ENCODE measurements around the gene XAB2.

XAB2 gene

DNA sequence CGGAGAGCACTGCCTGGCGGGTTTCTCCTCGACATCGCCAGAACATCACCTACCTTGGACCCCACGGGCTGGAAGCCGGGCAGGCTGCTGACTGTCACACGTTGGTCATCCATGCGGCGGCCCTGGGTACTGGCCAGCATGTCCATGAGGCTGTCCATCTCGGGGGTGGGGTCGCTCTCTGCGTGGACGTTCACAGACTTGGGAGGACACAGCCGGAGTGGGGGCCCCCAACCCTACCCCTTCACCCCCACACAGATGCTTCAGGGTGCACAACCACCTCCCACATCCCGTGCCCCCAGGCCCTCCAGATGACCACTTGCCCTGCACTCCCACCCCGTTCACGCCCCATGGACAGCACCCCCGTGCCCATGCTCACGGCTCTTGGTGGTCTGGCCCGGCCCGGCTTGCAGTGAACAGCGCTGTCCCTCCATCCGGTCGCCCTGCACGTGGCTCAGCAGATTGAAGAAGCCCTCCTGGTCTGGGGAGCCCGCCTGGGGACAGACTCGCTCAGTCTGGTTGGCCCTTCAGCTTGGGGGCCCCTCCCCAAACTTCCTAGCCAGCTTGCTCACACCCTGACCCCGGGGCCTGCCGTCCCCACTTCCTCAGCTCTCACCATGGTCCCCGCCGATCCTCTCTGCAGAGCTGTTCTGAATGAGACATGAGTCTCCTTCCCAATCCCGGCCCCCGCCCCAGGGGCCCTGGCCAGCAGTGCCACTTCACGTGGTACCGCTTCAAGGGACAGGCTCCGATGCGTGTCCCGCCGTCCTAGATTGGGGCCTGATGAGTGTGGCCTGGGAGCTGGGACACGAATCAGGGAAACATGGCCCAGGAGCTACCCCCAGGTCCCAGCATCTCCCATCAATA, 3.2 kb upstream of the XAB2 start:
- DNase-seq (ENCODE audit: low spot score) = no peak

GRCh38 chr19:7631577-7631976, 2.2 kb upstream of the XAB2 start:
- DNase-seq (ENCODE audit: low spot score) = no peak

DNA sequence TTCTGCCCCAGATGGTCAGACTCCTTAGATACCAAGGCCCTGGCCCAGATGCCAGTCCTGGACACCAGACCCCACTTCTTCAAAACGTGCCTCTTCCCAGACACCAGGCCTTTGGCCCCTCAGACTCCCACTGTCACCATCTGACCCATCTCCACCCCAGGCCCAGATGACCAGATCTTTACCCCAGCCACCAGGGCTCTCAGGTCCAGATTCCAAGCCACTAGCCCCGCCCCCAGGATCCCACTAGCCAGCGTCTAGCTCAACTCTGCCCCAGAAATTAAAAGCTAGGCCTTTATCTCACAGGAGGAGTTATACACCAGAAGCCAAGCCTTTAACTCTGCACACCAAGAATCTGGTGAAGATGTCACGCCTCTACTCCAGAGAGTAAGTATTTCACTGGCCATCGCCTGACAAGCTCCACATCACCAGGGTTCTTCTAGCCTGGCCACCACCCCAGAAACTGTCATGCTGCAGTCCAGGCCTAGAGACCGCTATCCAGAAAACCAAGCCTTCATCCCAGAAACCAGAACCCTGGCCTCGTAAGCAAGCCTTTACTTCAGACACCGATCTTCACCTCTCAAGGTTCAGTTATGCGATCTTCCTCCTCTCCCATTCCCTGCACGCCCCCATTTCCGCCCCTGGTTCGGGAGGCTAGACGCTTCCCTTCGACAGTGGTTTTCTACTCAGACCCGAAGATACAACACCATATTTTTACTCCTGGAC, 595 bp downstream of the XAB2 start:
- DNase-seq (ENCODE audit: low spot score) = no peak

DNA sequence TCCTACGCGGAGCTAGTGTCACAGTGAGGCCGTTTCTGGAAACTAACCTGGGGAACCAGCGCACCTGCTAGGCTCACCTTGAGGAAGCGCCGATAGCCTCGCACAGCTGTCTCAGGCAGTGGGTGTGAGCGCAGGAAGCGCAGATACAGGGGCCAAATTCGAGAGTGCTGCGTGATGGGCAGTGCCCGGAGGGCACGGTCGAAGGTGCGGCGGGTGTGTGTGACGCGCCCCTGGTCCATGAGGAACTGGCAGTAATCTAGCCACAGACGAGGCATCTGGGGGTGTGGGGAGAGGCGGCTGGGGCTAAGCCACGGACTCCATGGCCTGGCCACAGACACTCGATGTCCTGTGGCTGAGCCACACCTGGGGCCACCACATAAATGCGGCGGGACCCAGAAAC, 2.2 kb downstream of the XAB2 start:
- DNase-seq (ENCODE audit: low spot score) = no peak

- no peak for DNase-seq (ENCODE audit: low spot score)
Observed at GRCh38 chr19:7625763-7626372, 3.5 kb downstream of the XAB2 start.

DNA sequence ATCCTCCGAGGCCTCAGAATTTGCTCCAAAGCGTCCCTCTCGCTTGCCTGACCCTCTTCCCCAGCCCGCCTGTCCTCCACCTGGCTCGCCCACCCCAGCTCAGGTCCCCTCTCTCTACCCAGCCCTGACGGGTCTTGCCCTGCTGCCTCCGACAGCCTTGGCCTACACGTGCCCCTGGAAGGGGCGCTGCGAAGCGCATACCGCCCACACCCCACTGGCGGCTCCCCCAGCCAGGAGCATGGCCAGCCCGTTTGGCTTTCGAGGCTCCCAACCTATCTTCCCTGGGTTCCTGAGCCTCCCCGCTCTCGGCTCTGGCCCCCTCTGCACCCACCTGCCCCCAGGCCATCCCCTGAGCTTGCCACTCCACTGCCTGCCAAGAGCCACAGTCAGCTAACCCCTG, 4.5 kb downstream of the XAB2 start:
- no peak for DNase-seq (ENCODE audit: low spot score)

DNA sequence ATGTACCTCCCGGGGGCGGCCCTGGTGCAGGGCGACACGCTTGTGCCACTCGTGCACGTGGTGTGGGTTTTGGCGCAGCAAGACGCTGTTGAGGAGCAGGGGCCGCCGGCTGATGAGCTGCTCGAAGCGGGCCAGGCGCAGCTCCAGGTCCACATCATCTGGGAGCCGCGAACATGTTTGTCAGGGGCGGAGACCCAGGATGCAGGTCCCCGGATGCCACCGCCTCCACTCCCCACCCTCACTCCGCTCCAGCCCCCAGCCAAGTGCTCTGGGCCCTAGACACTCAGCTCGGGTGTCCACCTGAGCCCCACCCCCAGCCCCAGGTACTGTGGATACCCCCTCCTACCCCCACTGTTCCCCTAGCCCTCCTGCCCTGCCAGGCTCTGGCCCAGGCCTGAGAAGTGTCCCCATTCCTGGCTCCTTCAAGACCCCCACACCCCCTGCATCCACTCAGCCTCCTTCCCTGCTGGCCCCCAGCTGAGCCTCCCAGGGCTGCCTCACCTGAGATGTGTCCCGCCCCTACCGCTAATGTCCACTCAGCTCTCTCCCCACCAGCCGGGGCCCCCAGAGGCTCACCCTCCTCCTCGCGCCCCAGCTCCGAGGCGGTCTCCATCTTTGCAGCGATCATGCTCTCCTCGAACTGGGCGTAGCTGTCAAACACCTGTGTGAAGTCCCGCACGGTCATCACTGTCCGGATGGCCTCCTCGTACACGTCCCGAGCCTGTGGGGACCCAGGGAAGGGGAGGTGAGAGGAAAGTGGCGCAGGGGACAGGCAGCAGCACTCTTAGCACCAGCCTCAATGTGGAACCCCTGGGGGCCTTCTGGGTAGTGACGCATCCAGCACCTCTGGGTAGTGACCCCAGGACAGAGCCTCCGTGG, 5.4 kb downstream of the XAB2 start:
- DNase-seq (ENCODE audit: low spot score) = no peak

DNA sequence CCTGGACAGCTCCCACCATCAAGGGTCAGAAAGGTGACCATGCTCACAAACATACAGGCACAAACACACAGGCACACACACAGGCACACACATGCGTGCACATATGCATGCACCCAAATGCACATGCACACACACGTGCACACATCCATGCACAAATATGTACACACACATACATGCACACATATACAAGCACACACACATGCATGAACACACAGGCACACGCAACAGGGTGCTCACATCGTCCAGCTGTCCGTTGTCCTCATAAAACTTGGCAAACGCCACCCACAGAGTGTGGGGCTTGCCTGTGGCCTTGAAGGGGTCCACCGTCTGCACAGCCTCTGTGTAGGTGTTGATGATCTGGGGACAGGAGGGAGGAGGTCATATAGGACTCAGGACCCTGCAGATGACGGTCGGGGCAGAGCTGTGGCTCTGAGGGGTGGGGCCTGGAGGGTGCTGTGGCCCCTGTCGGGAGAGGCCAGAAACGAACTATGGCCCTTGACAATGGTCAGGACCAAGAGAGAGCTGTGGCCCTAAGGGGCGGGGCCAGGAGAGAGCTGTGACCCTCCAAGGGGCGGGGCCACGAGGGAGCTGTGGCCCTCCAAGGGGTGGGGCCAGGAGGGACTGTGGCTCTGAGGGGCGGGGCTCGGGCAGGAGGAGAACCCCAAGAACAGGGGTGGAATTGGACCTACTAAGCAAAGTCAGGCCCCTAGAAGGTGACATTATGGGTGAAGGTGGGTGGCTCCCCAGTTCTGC, 6.2 kb downstream of the XAB2 start:
- no peak for DNase-seq (ENCODE audit: low spot score)

- DNase-seq (ENCODE audit: low spot score) = no peak
Observed at GRCh38 chr19:7620442-7621412, 8.6 kb downstream of the XAB2 start.

- no peak for DNase-seq (ENCODE audit: low spot score)
Observed at GRCh38 chr19:7619671-7620441, 9.5 kb downstream of the XAB2 start.

- DNase-seq (ENCODE audit: low spot score) = no peak
Observed at GRCh38 chr19:7618771-7619510, 10.4 kb downstream of the XAB2 start.

GRCh38 chr19:7618348-7618747, 11.0 kb downstream of the XAB2 start:
- DNase-seq (ENCODE audit: low spot score) = no peak

DNA sequence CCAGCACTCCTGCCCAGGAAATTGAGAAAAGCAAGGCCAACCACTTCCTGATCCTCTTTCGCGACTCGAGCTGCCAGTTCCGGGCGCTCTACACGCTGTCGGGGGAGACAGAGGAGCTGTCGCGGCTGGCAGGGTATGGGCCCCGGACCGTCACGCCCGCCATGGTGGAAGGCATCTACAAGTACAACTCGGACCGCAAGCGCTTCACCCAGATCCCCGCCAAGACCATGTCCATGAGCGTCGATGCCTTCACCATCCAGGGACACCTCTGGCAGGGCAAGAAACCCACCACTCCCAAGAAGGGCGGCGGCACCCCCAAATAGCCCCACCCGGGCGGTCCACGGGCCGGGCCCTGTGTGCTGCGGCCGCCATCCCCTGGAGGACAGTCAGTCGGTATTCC, 11.6 kb downstream of the XAB2 start:
- DNase-seq (ENCODE audit: low spot score) = no peak

DNA sequence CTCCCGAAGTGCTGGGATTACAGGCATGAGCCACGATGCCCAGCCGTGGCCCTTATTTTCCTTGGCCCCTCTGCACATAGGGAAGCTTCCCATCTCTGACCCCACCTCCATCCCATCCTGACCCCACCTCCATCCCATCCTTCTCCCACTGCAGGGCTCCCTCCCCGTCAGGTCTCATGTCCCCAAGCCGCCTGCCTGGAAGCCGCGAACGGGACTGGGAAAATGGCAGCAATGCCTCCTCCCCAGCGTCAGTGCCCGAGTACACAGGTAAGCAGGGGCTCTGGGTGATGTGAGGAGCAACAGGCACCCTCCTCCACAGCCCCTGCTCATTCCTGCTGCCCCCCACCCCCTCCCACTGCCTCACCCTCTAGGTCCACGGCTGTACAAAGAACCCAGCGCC, 12.2 kb downstream of the XAB2 start:
- no peak for DNase-seq (ENCODE audit: low spot score)

GRCh38 chr19:7614859-7615741, 14.2 kb downstream of the XAB2 start:
- no peak for DNase-seq (ENCODE audit: low spot score)

DNA sequence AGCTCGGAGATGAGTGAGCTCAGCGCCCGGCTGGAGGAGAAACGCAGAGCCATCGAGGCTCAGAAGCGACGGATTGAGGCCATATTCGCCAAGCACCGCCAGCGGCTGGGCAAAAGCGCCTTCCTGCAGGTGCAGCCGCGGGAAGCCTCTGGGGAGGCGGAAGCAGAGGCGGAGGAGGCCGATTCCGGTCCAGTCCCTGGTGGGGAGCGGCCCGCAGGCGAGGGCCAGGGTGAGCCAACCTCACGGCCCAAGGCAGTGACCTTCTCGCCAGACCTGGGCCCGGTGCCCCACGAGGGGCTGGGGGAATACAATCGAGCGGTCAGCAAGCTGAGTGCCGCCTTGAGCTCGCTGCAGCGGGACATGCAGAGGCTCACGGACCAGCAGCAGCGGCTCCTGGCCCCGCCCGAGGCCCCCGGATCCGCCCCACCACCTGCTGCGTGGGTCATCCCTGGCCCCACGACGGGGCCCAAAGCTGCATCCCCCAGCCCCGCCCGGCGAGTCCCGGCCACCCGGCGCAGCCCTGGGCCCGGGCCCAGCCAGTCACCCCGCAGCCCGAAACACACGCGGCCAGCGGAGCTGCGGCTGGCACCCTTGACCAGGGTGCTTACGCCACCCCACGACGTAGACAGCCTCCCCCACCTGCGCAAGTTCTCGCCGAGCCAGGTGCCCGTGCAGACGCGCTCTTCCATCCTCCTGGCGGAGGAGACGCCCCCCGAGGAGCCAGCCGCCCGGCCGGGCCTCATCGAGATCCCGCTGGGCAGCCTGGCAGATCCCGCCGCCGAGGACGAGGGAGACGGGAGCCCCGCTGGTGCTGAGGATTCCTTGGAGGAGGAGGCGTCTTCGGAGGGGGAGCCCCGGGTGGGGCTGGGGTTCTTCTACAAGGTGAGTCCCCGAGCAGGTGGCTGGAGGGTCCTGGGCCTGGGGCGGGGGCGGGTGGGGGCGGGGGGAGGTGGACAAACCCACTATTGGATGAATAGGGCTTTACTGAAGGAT, 16.8 kb downstream of the XAB2 start:
- DNase-seq (ENCODE audit: low spot score) = no peak
